NT2/D1 (cell line): ENCODE measurements around the gene CRELD2.

ENCODE experiments used
- DNase-seq: peaks from one replicate; pipeline ENCODE4 v3.0.0-alpha.2; 2011; ENCODE audit warnings: low read depth, low spot score
- H3K27me3 ChIP-seq: 2 replicates; pipeline ENCODE4 v1.6.0; 2011; ENCODE audit warnings: mild to moderate bottlenecking; ENCODE audit not compliant: insufficient read length, insufficient read depth
- H3K36me3 ChIP-seq: 2 replicates; pipeline ENCODE4 v1.6.1; 2011; ENCODE audit warnings: mild to moderate bottlenecking, low read length, mixed read lengths; ENCODE audit not compliant: insufficient read depth, insufficient read length
- H3K4me1 ChIP-seq: 2 replicates; pipeline ENCODE4 v1.5.1; 2011; ENCODE audit not compliant: insufficient read depth, insufficient read length
- H3K4me3 ChIP-seq: 2 replicates; pipeline ENCODE4 v1.5.1; 2011; ENCODE audit warnings: low read depth; ENCODE audit not compliant: insufficient read length
- H3K9ac ChIP-seq: 2 replicates; pipeline ENCODE4 v1.6.0; 2011; ENCODE audit warnings: low read depth; ENCODE audit not compliant: insufficient read length
- H3K9me3 ChIP-seq: 2 replicates; pipeline ENCODE4 v1.5.1; 2011; ENCODE audit warnings: mild to moderate bottlenecking, low read length; ENCODE audit not compliant: insufficient read depth
- SUZ12 ChIP-seq: IDR thresholded peaks from 2 replicates; pipeline ENCODE4 v1.6.1; 2011; ENCODE audit not compliant: insufficient read length, insufficient read depth; ENCODE audit errors: extremely low read depth
- YY1 ChIP-seq: IDR thresholded peaks from 2 replicates; pipeline ENCODE4 v1.6.1; 2011; ENCODE audit not compliant: insufficient read length, insufficient read depth
- ZNF274 ChIP-seq: IDR thresholded peaks from 2 replicates; pipeline ENCODE4 v1.6.1; 2011; ENCODE audit warnings: mild to moderate bottlenecking, low read depth, low read length

CRELD2 gene

GRCh38 chr22:49962751-49963646, 44.6 kb downstream of the CRELD2 start:
- peak overlapping the region; percentile 31 for H3K4me3 ChIP-seq
- no peaks in the 10 kb centered on the region for H3K9me3 ChIP-seq
- DNase-seq: no peak
- peaks cover 27% of the 10 kb centered on the region for H3K36me3 ChIP-seq
- H3K4me1 ChIP-seq: peaks cover 14% of the 10 kb centered on the region
- H3K27me3 ChIP-seq: peaks cover 3% of the 10 kb centered on the region
- TF ChIP-seq SUZ12: no peak
- peak overlapping the region; percentile 63 for H3K9ac ChIP-seq

- TF ChIP-seq YY1 (no peak), SUZ12 (no peak), ZNF274 (no peak)
- Histone ChIP-seq H3K27me3 (peaks cover 3% of the 10 kb centered on the region), H3K4me3 (no peak overlapping the region), H3K36me3 (peaks cover 27% of the 10 kb centered on the region), H3K4me1 (peaks cover 14% of the 10 kb centered on the region), H3K9me3 (no peaks in the 10 kb centered on the region), H3K9ac (peak overlapping the region; percentile 63)
- no peak for DNase-seq
Observed at GRCh38 chr22:49963647-49964026, 45.2 kb downstream of the CRELD2 start.

GRCh38 chr22:49964136-49965090, 46.0 kb downstream of the CRELD2 start:
- TF ChIP-seq YY1 (no peak), ZNF274 (no peak), SUZ12 (no peak)
- DNase-seq: no peak
- peaks cover under 1% of the 10 kb centered on the region for H3K27me3 ChIP-seq
- H3K9me3 ChIP-seq: no peaks in the 10 kb centered on the region
- H3K4me1 ChIP-seq: peaks cover 18% of the 10 kb centered on the region
- peak overlapping the region; percentile 10 for H3K9ac ChIP-seq
- H3K4me3 ChIP-seq: no peak overlapping the region
- H3K36me3 ChIP-seq: peaks cover 27% of the 10 kb centered on the region

- TF ChIP-seq YY1 (no peak), ZNF274 (no peak), SUZ12 (no peak)
- Histone ChIP-seq H3K4me3 (no peak overlapping the region), H3K27me3 (no peaks in the 10 kb centered on the region), H3K9ac (peak overlapping the region; percentile 10), H3K4me1 (peaks cover 22% of the 10 kb centered on the region), H3K9me3 (no peaks in the 10 kb centered on the region), H3K36me3 (peaks cover 27% of the 10 kb centered on the region)
- no peak for DNase-seq
Observed at GRCh38 chr22:49965091-49966040, 46.9 kb downstream of the CRELD2 start.

GRCh38 chr22:49966041-49966773, 47.8 kb downstream of the CRELD2 start:
- H3K27me3 ChIP-seq: peaks cover 3% of the 10 kb centered on the region
- H3K36me3 ChIP-seq: peaks cover 27% of the 10 kb centered on the region
- no peaks in the 10 kb centered on the region for H3K9me3 ChIP-seq
- TF ChIP-seq YY1: no peak
- no peak for TF ChIP-seq ZNF274
- TF ChIP-seq SUZ12: no peak
- no peak overlapping the region for H3K9ac ChIP-seq
- H3K4me3 ChIP-seq: no peak overlapping the region
- no peak for DNase-seq
- H3K4me1 ChIP-seq: peaks cover 25% of the 10 kb centered on the region
